Left ventricle myocardium superior (tissue), 1 donor: ENCODE data around the gene RRAS. TPM values are rescaled to one million over a fixed set of nuclear protein-coding genes. Genes with fewer than 3 reads are reported as not detected.

ENCODE experiments used
- ATAC-seq: fragments of 200-7000 bp; cut with Tn5 transposase; one replicate; pipeline ENCODE4 v1.9.1; 2020; ENCODE audit warnings: mild to moderate bottlenecking, moderate library complexity
- DNase-seq: peaks from one replicate; pipeline ENCODE4 v3.0.0-alpha.2; 2020
- intact Hi-C: fragments of 100-400 bp; cut with micrococcal nuclease; formaldehyde crosslinking; loops from one replicate; pipeline ENCODE4 v1.11.0; 2022
- total RNA-seq: library from RNA; stranded (reverse); fragmentation: NEBNext Ultra II Directional; extraction: Animal tissue kit (Norgen Biotek cat#: 25700); gene quantifications from one replicate; pipeline ENCODE4 v1.2.1, GENCODE V29; 2021
- donor health status: DM: no; HTN: yes; CAD: no; lungs with severe emphysema.

RRAS gene
- total RNA-seq, 1 donor from 2014 or later: 100 TPM

DNA sequence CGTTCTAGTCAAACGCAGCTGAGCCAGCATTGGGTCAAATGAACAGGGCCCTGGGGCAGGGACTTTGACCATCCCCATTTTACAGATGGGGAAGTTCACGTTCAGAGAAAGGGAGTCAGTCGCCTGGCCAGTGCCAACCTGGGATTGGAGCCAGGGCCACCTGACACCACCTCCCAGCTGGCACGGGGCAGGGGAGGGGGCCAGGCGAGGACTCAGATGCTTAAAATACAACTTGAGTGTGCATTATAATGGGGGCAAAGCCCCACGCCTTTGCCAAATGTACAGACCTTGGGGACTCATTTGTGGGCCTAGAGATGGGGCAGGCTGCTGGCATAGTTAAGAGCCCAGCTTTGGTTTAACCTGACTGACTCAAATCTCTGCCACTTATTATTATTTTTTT is 34.3 kb downstream of the RRAS start:
- intact Hi-C loops: no loop called here
- ATAC-seq (no peak), DNase-seq (no peak)

GRCh38 chr19:49602806-49603205 is 37.1 kb downstream of the RRAS start:
- ATAC-seq: no peak
- intact Hi-C loops: no loop called here
- no peak for DNase-seq

DNA sequence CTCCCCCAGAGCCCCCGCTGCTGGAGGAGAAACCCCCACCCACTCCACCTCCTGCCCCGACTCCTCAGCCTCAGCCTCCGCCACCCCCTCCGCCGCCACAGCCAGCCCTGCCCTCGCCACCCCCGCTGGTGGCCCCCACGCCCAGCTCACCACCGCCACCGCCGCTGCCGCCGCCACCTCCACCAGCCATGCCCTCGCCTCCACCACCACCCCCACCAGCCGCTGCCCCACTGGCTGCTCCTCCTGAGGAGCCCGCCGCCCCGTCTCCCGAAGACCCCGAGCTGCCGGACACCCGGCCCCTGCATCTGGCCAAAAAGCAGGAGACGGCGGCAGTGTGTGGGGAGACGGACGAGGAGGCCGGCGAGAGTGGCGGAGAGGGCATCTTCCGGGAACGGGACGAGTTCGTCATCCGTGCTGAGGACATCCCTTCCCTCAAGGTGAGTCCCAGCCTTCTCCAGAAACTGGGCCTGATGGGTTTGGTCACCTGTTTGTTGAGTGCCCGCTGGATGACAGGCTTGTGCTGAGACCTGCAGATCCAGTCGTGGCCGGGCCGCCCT is 38.4 kb downstream of the RRAS start:
- no peak for ATAC-seq
- intact Hi-C loops: no loop called here
- no peak for DNase-seq

- no peak for DNase-seq
- intact Hi-C loops: no loop called here
- ATAC-seq: no peak
Measured at GRCh38 chr19:49599378-49600295, 40.3 kb downstream of the RRAS start.

DNA sequence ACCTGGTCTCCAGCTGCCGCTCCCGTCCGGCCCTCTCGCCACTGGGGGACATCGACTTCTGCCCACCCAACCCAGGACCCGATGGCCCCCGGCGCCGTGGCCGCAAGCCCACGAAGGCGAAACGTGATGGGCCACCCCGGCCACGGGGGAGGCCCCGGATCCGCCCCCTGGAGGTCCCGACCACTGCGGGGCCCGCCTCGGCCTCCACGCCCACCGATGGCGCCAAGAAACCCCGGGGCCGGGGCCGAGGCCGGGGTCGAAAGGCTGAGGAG is 42.3 kb downstream of the RRAS start:
- intact Hi-C loops: no loop called here
- DNase-seq (no peak), ATAC-seq (no peak)

- intact Hi-C loops: no loop called here
- DNase-seq: no peak
- no peak for ATAC-seq
Measured at GRCh38 chr19:49596954-49597702, 42.8 kb downstream of the RRAS start.

DNA sequence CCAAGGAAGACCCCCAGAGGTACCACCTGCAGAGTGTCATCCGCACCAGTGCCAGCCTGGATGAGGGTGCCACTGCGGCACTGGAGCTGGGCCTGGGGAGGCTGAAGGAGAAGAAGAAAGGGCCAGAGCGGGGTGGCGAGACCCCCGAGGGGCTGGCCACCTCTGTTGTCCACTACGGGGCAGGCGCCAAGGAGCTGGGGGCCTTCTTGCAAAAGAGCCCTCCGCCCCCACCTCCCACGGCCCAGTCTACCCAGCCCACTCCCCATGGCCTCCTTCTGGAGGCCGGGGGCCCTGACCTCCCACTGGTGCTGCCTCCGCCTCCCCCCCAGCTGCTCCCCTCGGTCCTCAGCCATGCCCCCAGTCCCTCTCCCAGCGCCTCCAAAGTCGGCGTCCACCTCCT is 43.5 kb downstream of the RRAS start:
- intact Hi-C loops: no loop called here
- no peak for DNase-seq
- ATAC-seq: no peak

GRCh38 chr19:49595819-49596404 is 44.0 kb downstream of the RRAS start:
- intact Hi-C loops: no loop called here
- DNase-seq (no peak), ATAC-seq (no peak)

GRCh38 chr19:49594993-49595818 is 44.7 kb downstream of the RRAS start:
- intact Hi-C loops: no loop called here
- DNase-seq: no peak
- no peak for ATAC-seq

- intact Hi-C loops: no loop called here
- ATAC-seq (no peak), DNase-seq (no peak)
Measured at GRCh38 chr19:49594157-49594992, 45.6 kb downstream of the RRAS start.

DNA sequence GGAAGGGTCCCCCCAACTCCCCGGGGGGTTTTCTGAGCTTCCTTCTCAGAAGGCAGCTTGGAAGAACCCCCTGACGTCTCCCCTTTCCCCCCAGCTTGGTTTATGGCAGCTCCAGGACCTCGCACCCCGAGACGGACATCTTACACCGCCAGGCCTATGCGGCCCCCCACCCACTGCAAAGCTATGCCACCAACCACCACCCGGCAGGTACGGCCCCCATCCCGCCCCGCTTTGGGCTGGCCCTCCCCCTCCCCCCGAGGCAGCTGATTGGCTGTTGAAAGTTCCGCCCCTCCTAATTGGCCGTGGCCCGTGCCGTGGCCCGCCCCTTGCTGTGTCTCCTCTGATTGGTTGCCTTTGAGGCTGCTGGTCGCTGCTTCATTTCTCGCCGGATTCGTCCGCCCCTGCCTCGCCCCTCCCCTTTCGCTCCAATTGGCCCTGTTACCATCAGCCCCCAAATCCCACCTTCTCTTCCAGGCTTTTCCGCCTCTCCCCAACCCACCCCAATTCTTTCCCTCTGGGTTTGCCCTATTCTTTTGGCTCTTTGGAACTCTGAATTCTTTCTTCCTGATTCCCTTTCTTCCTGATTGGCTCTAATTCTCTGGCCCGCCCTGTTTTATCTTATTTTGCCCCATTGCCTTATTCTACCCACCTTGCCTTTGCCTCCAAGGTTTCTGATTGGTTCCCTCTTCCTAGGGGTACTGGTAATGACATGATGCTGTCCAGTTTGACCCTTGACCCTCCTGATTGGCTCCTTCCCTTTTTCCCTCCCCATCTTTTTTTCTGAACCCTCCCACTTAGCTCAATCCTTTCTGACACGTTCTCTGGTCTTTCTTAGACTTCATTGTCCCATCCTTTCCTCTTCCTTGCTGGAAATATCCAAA is 46.5 kb downstream of the RRAS start:
- intact Hi-C loops: no loop called here
- peak; percentile 61 for ATAC-seq
- DNase-seq: peak; percentile 95

DNA sequence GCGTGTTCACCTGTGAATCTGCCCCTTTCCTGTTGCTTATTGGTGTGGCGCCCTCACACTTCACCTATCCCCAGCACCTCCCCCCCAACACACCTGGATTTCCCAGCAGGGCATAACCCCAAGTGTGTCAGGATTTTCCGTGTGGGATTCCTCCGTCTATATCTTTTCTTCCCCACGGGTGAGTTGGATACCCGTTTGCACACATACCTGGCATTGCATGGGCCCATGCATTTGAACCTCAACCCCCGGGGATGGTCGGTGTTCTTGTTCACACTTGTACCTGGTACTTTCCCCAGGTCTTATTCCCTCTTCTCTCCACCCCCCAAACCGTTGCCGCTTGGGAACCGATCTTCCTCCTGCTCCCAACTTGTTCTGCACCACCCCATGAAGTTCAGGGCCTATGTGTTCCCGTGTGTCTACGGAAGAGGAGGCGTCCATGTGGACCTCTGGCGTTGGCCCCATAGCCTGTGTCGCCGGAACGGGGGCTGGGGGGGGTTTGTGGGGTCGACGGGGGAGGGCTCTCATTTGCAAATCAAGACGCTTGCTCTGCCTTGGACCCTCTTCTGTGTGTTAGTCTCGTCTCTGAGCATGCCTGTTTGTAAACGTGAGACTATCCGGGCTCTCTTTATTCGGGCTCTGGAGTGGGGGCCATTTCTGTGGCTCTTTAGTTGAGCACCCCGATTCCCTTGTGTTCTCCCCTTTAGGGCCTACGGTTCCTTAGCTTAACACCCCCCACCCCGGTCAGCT is 47.3 kb downstream of the RRAS start:
- DNase-seq: no peak
- no peak for ATAC-seq
- intact Hi-C loops: no loop called here

- DNase-seq (peak; percentile 65), ATAC-seq (peak; percentile 2)
- intact Hi-C loops: no loop called here
Measured at GRCh38 chr19:49591731-49592485, 48.0 kb downstream of the RRAS start.

GRCh38 chr19:49590971-49591730 is 48.8 kb downstream of the RRAS start, which contains the start of gene PRR12:
PRR12 (plus strand) TSS chr19:49591182; CDS start chr19:49591655, 473 bp downstream.
- peak; percentile 77 for DNase-seq
- intact Hi-C loops: no loop called here
- peak; percentile 69 for ATAC-seq
